Epithelial cell of proximal tubule (primary cell): ENCODE data around the gene DAPK1. TPM values are rescaled to one million over a fixed set of nuclear protein-coding genes. Genes with fewer than 3 reads are reported as not detected.

Experiments used
- DNase-seq: peaks from one replicate; pipeline ENCODE4 v3.0.0-alpha.2; 2011; ENCODE audit warnings: low read depth
- H3K4me3 ChIP-seq: 2 replicates; pipeline ENCODE4 v1.5.1; 2011; ENCODE audit warnings: low read depth, mild to moderate bottlenecking, low read length
- CTCF ChIP-seq: conservative IDR thresholded peaks from 2 replicates; pipeline ENCODE4 v1.5.1; 2012; ENCODE audit warnings: low read depth, mild to moderate bottlenecking, low read length
- total RNA-seq: library from RNA; depleted of rRNA; stranded (reverse); fragments of >200 nt; gene quantifications from 2 replicates; pipeline ENCODE4 v1.2.3, GENCODE V29; 2015

DAPK1 gene
- total RNA-seq, 1 donor from 2014 or later: 46.3 TPM

- no peak overlapping the region for H3K4me3 ChIP-seq
- no peak for DNase-seq
- TF ChIP-seq CTCF: no peak
These were observed 72.6 kb downstream of the DAPK1 start for GRCh38 chr9:87570000-87570908.

GRCh38 chr9:87572719-87573118 lies 75.1 kb downstream of the DAPK1 start:
- H3K4me3 ChIP-seq: no peak overlapping the region
- no peak for TF ChIP-seq CTCF
- no peak for DNase-seq

- H3K4me3 ChIP-seq: no peak overlapping the region
- no peak for DNase-seq
- TF ChIP-seq CTCF: no peak
These were observed 76.2 kb downstream of the DAPK1 start for GRCh38 chr9:87573841-87574342.

- DNase-seq: no peak
- H3K4me3 ChIP-seq: no peak overlapping the region
- TF ChIP-seq CTCF: no peak
These were observed 80.1 kb downstream of the DAPK1 start for GRCh38 chr9:87577746-87578145.

GRCh38 chr9:87578625-87579024 lies 81.0 kb downstream of the DAPK1 start:
- no peak for TF ChIP-seq CTCF
- no peak overlapping the region for H3K4me3 ChIP-seq
- DNase-seq: no peak

GRCh38 chr9:87579781-87580541 lies 82.3 kb downstream of the DAPK1 start:
- TF ChIP-seq CTCF: no peak
- H3K4me3 ChIP-seq: no peak overlapping the region
- DNase-seq: no peak
